ENCODE data around the gene CC2D1B.
"Not testable (repeated sequence)": the region's sequence is repeated elsewhere in the genome, so short reads cannot be mapped to it uniquely, and the experiment has no call there.

Gene CC2D1B

GRCh38 chr1:52365746-52366516, at the start of gene CC2D1B:
Gene CC2D1B (minus strand): TSS chr1:52366205. CDS start chr1:52364620, 1,585 bp downstream.
- in situ Hi-C loops (cut with MboI; ENCODE audit: low sequenced_read_pairs) = no loop called here

GRCh38 chr1:52414942-52415341, 48.9 kb upstream of the CC2D1B start:
- in situ Hi-C loops (cut with MboI; ENCODE audit: low sequenced_read_pairs) = no loop called here

- in situ Hi-C loops (cut with MboI; ENCODE audit: low sequenced_read_pairs) = no loop called here
Measured at GRCh38 chr1:52413410-52413989, 47.5 kb upstream of the CC2D1B start.

GRCh38 chr1:52404975-52405338, 39.0 kb upstream of the CC2D1B start:
- in situ Hi-C loops (cut with MboI; ENCODE audit: low sequenced_read_pairs) = no loop called here

- in situ Hi-C loops (cut with MboI; ENCODE audit: low sequenced_read_pairs) = no loop called here
Measured at GRCh38 chr1:52404116-52404974, 38.3 kb upstream of the CC2D1B start, which contains the start of the genes ORC1 and PRPF38A. Gene ORC1 (minus strand): TSS chr1:52404423. CDS start chr1:52402223, 2,200 bp downstream. Gene PRPF38A (plus strand): TSS chr1:52404602. CDS start chr1:52404750, 148 bp downstream.

- in situ Hi-C loops (cut with MboI; ENCODE audit: low sequenced_read_pairs) = no loop called here
Measured at GRCh38 chr1:52403566-52404115, 37.6 kb upstream of the CC2D1B start.

- in situ Hi-C loops (cut with MboI; ENCODE audit: low sequenced_read_pairs) = no loop called here
Measured at GRCh38 chr1:52402860-52403240, 36.8 kb upstream of the CC2D1B start.

- in situ Hi-C loops (cut with MboI; ENCODE audit: low sequenced_read_pairs) = no loop called here
Measured at GRCh38 chr1:52400131-52400530, 34.1 kb upstream of the CC2D1B start.

- in situ Hi-C loops (cut with MboI; ENCODE audit: low sequenced_read_pairs) = no loop called here
Measured at GRCh38 chr1:52399629-52400028, 33.6 kb upstream of the CC2D1B start.

GRCh38 chr1:52393174-52393573, 27.2 kb upstream of the CC2D1B start:
- in situ Hi-C loops (cut with MboI; ENCODE audit: low sequenced_read_pairs) = no loop called here

- in situ Hi-C loops (cut with MboI; ENCODE audit: low sequenced_read_pairs) = no loop called here
Measured at GRCh38 chr1:52386458-52386857, 20.5 kb upstream of the CC2D1B start.

- in situ Hi-C loops (cut with MboI; ENCODE audit: low sequenced_read_pairs) = no loop called here
Measured at GRCh38 chr1:52385376-52385775, 19.4 kb upstream of the CC2D1B start.

GRCh38 chr1:52369851-52370250, 3.8 kb upstream of the CC2D1B start:
- in situ Hi-C loops (cut with MboI; ENCODE audit: low sequenced_read_pairs) = not testable (repeated sequence)

- in situ Hi-C loops (cut with MboI; ENCODE audit: low sequenced_read_pairs) = no loop called here
Measured at GRCh38 chr1:52368383-52369172, 2.6 kb upstream of the CC2D1B start.

- in situ Hi-C loops (cut with MboI; ENCODE audit: low sequenced_read_pairs) = no loop called here
Measured at GRCh38 chr1:52367272-52367671, 1.3 kb upstream of the CC2D1B start.

- in situ Hi-C loops (cut with MboI; ENCODE audit: low sequenced_read_pairs) = no loop called here
Measured at GRCh38 chr1:52366517-52366827, 467 bp upstream of the CC2D1B start.

- in situ Hi-C loops (cut with MboI; ENCODE audit: low sequenced_read_pairs) = no loop called here
Measured at GRCh38 chr1:52365071-52365745, 797 bp downstream of the CC2D1B start.

GRCh38 chr1:52364235-52364839, 1.7 kb downstream of the CC2D1B start:
- in situ Hi-C loops (cut with MboI; ENCODE audit: low sequenced_read_pairs) = no loop called here

- in situ Hi-C loops (cut with MboI; ENCODE audit: low sequenced_read_pairs) = no loop called here
Measured at GRCh38 chr1:52360595-52360968, 5.4 kb downstream of the CC2D1B start.

Data from HL-60/S4 treated with retinoic acid at 250 ng/mL for 4 days and 3 days (cell line).